GM19351 (cell line): Measurements from ENCODE around the gene NEK3.
"Not testable (repeated sequence)": the region's sequence is repeated elsewhere in the genome, so short reads cannot be mapped to it uniquely, and the experiment has no call there.

Experiments used
- ATAC-seq: cut with Tn5 transposase; IDR thresholded peaks from one replicate; pipeline ENCODE4 v1.9.1; 2021; ENCODE audit warnings: mild to moderate bottlenecking, moderate library complexity; ENCODE audit not compliant: unreplicated experiment

NEK3 gene, protein sequence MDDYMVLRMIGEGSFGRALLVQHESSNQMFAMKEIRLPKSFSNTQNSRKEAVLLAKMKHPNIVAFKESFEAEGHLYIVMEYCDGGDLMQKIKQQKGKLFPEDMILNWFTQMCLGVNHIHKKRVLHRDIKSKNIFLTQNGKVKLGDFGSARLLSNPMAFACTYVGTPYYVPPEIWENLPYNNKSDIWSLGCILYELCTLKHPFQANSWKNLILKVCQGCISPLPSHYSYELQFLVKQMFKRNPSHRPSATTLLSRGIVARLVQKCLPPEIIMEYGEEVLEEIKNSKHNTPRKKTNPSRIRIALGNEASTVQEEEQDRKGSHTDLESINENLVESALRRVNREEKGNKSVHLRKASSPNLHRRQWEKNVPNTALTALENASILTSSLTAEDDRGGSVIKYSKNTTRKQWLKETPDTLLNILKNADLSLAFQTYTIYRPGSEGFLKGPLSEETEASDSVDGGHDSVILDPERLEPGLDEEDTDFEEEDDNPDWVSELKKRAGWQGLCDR

GRCh38 chr13:52159159-52159982, at the start of gene NEK3:
NEK3 (minus strand) TSS chr13:52159597; CDS start chr13:52156191, 3,406 bp downstream.
- peak; percentile 75 for ATAC-seq

- not testable (repeated sequence) for ATAC-seq
Observed at GRCh38 chr13:52208384-52208783, 49.0 kb upstream of the NEK3 start.

DNA sequence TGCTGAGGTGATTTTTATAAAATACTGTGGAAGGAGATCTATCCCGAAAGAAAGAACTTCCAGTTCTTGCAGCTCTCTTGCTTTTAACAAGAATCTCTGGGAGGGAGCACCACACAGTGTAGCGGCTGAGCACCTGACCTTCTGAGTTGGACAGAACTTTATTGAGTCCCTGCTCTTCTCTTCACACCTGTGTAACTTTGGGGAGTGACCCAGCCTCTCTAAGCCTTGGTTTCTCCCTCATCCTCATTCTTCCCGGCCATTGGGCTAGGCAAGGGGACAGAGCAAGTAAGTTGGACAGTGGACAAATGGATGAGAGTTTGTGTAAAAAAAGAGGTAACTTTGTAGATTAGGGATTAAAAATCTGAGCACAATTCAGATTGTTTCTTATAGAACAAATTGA, 48.5 kb upstream of the NEK3 start:
- ATAC-seq, result not testable (repeated sequence)

DNA sequence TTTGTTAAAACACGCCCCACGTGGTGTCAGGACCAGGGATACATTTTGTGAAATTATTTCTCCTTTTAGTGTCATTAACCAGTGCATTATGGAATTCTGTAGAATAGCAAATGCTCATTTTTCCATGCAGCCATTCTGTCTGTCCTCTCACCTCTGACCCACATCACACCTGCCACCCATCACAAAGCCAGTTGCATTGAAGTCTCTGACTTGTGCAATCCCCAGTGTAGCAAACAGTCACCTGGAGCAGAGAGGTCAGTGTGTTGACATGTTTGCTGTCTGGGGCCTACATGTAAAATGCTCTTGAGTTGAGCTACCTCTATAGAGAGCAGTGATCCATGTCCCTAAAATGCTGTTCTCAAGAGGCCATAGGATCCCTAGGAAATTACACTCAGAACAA, 47.9 kb upstream of the NEK3 start:
- ATAC-seq, result not testable (repeated sequence)

DNA sequence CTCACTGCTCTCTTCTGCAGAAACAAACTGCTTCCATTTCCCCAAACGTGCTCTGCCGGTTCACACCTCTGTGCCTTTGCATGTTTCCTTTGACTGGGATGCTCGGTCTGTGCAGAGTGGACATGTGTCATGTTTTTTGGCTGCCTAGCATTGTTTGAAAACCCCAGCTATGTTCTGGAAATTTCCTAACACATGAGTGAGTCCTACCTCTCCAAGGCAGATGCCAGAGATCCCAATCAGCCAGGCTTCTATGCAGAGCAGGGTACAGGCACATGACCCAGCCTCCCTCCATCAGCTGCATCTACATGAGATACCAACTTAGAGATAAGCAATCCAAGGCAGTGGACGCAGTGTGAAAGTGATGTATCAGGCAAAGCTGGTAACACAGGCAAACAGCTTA, 45.1 kb upstream of the NEK3 start:
- ATAC-seq, result not testable (repeated sequence)

GRCh38 chr13:52203864-52204263, 44.5 kb upstream of the NEK3 start:
- ATAC-seq, result not testable (repeated sequence)

GRCh38 chr13:52202506-52202905, 43.1 kb upstream of the NEK3 start:
- ATAC-seq, result not testable (repeated sequence)

DNA sequence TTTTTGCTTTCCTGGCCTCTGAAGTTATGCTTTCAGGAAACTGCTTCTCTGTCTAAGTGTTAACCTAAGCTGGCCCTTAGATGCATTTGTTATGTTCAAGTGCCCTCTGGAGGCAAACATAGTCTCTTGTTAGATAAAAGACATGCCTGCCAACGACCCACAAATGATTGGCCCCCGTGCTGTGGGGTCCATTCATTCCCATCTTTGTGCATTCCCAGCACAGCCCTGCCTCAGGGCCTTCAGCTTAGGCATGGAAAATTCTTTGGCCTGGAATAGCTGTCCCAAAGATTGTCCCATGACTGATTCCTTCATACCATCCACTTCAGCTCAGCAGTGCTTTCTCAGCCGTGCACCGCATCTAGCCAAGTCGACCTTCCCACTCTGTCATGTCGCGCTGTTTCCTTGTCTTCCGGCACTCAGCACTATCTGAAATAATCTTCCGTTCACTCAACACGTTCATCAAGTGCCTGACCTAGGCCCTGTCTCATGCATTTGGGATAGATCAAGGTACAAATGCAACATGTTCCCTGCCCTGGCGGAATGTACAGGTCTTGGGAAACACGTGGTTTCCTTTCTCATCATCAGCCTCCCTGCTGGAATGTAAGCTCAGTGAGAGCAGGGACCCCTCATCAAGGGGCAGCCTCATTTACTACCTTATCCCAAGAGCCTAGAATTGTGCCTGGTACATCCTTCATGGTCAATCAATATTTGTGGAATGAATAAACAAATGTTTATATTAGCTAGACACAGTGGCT, 42.2 kb upstream of the NEK3 start:
- ATAC-seq, result peak; percentile 62

- peak; percentile 70 for ATAC-seq
Observed at GRCh38 chr13:52195401-52195837, 36.0 kb upstream of the NEK3 start.

DNA sequence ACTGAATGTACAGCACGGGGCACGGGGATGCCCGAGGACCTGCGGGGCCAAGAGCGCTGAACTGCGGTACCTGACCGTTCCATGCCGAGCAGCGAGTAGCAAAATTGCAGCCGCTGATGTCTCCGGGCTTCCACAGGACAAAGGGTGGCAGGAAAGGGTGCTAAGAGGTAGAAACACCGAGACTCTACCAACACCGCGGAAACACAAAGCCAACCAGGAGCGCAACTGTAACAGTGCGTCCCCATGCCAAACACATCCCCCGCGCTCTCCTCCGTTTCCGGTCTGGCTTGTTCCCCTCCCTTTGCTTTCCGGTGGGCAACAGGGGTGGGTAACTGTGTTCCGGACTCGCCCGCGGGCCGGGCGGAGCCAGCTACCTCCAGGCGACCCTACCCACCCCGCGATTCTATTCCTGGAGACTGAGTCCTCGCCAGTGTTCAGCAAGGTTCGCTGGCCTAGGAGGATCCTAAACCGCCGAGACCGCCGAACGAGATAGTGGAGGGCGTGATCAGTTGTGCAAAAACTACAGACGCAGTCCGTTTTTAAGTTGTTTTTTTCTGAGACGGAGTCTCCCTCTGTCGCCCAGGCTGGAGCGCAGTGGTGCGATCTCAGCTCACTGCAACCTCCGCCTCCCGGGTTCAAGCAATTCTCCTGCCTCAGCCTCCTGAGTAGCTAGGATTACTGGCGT, 34.9 kb upstream of the NEK3 start:
- ATAC-seq, result peak; percentile 74

DNA sequence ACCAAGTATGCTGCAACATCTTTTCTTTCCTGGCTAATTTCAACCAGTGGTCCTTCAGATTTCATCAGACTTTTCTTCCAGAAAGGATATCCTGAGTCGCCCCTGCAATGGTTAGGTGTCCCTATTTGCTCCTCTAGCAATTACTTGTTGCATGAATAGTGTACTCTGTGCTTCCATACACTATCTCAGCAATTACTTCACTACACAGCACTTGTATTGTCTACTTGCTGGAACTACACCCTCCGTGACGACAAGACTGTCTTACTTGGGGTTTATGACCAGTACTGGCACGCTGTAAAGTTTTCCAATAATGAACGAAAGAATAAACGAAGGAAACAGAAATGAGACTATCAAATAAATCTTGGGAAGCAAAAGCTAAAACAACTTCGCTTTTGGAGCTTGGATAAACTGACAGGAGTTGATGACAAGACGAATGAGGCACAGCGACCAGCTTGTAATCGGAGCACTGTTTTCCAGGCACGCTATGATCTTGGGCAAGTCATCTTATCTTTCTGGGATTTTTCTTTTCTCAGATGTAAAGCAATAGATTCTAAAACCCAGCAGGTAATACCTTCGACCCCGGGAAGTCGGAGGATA, 34.3 kb upstream of the NEK3 start:
- peak; percentile 1 for ATAC-seq

GRCh38 chr13:52187424-52188187, 28.2 kb upstream of the NEK3 start:
- ATAC-seq, result not testable (repeated sequence)

DNA sequence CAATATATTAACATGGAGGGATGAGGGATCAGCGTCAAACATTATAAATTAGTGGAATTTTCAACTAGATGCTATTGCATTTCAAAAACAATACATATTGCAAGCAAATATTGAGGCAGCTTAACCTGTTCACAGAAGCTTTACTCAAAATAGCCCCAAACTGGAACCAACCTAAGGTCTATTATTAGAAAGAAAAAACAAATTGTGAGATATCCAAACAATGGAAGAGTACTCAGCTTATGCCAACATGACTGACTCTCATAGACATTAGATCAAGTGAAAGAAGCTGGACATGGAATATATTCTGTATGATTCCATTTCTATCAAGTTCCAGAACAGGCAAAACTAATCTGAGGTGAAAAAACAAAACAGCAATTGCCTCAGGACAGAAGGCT, 27.6 kb upstream of the NEK3 start:
- ATAC-seq, result no peak

DNA sequence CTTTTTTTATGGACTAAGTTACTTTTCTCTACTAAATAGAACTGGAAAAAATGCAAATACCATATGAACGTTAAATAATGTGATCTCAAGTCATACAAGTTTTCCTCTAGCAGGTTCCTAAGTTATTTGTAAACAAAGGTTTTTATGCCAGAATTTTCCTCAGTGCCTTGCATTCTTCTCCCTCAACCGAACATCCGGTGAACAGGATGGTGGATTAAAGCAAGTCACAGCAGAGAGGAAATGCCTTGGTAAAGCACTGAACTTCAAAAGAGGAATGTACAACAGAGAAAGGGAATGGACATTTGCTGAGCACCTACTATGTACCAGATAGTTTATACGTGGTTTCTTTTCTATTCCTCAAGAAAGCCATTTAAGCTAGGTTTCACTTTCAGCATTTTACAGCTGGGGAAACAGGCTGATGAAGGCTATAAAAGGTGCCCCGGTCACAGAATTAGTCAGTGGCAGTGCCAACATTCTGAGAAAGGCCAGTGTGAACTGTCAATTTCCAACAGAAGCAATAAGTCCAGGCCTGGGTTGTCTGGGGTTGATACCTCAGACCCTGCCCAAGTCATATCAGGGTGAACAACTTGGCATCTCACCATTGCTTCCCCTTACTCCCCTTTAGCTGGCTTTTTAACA, 22.0 kb upstream of the NEK3 start:
- not testable (repeated sequence) for ATAC-seq

GRCh38 chr13:52179925-52180324, 20.5 kb upstream of the NEK3 start:
- no peak for ATAC-seq

DNA sequence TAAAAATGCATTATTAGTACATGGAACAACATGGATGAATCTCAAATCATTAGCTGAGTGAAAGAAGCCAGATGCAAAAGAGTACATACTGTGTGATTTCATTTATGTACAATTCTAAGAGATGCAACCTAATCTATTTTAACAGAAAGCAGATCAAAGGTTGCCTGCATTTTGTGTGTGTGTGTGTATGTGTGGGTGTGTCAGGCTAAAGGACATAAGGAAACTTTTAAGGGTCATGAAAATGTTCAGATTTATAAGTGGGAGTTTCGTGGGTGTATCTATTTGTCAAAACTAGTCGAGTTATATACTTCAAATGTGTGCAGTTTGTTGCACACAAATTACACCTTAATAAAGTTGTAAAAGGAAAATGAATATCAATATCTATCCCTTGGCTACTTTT, 17.9 kb upstream of the NEK3 start:
- ATAC-seq, result no peak

GRCh38 chr13:52173970-52174369, 14.6 kb upstream of the NEK3 start:
- ATAC-seq, result not testable (repeated sequence)

DNA sequence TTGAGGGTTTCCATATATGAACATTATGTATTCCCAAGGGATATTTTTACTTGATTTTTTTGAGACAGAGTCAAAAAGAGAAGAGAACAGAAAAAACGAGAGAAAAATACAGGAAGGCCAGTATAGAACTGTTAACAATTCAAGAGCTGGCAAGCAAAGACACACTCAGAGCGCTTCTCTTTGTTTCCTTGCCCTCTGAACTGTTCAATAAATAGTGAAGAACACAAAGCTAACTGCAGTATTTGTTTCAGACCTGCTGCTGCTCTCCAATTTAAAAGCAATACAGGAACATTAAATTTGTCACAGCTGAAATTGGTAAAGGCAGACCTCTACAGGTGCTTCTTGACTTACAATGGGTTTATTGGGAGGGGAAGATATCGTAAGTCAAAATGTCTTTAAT, 14.0 kb upstream of the NEK3 start:
- no peak for ATAC-seq

DNA sequence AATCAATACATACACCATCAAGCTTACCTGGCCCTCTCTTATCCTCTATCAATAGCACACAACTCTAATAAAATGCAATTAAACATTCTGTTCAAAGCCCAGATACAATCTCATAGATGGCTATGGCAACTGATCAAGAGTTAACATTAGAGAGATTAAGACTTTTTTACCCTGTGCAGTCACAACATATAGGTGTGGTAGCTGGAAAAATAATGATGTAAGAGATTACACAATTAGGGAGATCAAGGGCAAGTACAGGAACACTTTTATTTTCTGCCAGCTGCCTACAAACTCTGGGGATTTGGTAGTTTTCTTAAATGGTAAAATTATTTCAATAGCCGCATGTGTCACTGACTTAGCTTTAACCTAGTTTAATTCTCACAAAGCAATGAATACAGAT, 12.3 kb upstream of the NEK3 start:
- ATAC-seq, result not testable (repeated sequence)
